ENCODE data around the gene STARD13. TPM values are rescaled to one million over a fixed set of nuclear protein-coding genes. Genes with fewer than 3 reads are reported as not detected.
"Not testable (repeated sequence)": the region's sequence is repeated elsewhere in the genome, so short reads cannot be mapped to it uniquely, and the experiment has no call there.

Gene STARD13
- total RNA-seq, 1 experiment from 2014 or later, result 9.4 TPM

DNA sequence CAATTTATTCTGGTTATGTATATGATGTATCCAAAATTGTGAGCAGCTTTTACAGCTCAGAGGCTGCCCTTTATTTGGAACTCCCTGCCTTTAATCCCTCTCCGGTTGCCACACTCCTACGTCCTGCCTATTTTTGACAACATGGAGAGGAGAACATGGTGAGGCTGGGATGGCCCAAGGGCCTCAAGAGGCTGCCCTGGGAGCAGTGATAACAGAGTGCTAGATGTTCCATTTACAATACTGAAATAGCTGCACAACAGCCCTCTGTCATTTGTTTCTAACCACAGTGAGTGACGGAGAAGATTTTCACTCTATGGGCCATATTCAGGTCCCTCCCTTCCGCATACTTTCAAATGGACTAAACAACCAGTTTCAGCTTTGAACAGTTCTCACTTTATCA, 33.4 kb downstream of the STARD13 start:
- no peak for DNase-seq (ENCODE audit: low read depth)

DNA sequence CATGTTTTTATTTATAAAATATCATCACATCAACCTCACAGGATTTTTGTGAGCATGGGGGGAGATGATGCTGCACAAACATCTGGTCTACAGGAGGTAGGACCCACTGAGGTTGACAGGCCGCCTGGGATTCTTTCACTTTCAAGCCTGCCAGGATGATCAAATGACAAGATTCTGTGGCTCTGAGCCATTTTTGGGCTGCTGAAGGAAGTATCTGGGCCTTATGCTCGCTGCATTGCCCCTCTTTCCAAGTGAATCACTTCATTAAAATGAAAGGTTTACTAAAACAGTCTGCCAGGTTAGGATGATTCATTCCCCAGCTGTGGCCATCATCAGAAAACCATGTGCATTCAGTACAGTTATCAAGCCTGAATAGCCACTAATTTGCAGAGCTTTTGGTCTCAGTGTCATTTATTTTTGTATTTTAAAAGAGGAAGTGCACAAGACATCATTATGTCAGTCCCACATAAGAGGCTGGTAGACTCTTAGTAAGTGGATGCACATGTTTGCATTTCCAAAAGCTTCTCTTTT, 34.4 kb downstream of the STARD13 start:
- peak; percentile 98 for DNase-seq (ENCODE audit: low read depth)

DNA sequence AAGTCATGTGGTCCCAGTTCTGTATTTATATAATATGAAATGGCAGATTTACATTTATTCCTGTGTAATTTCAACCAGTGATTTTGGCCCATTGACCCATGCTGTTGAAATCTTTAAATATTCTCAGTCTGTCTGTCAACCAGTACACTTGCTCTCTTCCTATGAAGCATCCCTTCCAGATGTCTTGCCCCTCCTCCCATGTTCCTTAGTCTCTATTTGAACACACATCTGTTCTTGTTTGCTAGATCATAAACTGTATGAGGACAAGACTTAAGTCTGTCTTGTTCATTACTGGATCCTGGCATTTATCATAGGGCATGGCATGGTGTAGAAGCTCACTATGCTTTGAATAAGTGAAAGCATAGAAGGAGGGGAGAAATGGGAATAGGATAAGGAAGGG, 34.9 kb downstream of the STARD13 start:
- no peak for DNase-seq (ENCODE audit: low read depth)

DNA sequence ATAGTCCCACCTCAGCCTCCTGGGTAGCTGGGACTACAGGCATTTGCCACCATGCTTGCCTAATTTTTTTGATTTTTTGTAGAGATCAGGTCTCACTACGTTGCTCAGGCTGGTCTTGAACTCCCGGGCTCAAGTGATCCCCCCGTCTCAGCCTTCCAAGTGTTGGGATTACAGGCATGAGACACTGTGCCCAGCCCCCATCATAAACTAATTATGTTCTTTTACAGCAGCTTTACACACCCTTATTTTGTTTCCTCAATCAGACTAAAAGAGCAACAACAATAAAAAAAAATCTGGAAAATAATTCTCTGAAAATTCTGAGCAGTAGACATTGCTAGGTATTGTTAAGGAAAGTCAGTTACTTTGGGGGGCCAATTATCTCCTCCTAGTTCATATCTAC, 35.7 kb downstream of the STARD13 start:
- DNase-seq (ENCODE audit: low read depth), result no peak

DNA sequence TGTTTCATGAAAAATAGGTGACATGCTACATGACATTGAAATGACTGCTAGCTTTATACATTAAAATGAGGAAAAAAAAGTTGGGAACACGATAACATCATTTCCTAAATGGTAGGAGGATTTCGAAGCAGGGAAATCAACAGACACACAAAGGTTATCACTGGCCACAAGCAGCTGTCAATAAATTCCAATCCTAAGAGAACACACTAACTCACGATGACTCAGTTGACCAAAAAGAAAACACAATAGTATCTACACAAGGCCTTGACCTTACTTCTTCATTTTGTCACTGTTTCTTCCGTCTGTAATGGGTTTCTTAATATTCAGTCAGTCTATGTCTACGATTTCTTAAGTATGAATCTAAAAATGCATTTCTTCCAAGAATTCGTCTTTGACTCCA, 36.5 kb downstream of the STARD13 start:
- DNase-seq (ENCODE audit: low read depth), result peak; percentile 78

DNA sequence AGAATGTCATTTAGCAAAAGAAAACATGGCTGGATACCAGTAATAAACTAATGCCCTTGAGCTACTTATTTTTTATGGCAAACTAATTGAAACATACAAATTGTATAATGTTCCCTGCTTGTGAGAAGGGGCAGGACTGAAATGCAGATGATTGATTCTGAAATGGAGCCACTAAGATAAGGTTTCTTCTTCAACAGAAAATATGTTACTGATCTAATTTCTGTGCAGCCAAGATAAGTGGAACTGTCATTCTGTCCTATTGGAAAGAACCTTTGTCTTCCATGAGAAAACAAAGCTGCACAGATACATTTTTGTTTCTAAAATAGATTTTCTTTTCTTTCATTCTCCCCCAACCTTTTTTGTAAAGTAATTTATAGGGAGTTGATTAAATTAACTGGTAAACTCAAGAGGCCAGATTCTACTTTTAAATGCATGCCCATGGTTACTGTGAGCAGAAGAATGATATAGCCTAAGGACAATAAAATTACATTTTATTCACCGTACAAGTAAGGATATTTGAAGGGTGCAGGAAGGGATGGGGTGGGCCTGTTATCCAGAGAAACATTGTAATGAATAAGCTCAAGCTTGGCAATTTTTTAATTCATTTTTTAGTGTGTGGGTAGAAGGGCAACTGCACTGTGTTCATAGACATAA, 39.9 kb downstream of the STARD13 start:
- DNase-seq (ENCODE audit: low read depth), result no peak

DNA sequence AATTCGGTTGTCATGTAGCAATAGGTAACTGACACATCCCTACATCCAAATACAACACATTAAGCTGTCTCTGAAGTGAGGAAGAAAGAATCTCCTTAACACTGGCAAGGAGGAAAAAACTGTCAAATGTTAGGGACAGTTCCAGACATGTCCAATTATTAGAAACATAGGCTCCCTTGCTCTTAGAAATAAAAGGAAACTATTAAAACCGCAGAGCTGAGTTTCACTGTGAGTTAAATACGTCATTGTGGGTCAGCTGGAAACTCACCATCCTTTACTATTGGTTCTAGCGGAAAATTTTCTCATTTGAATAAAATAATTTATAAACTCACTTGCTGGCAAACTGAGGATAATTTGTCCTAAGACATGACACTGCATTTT, 40.7 kb downstream of the STARD13 start:
- no peak for DNase-seq (ENCODE audit: low read depth)

DNA sequence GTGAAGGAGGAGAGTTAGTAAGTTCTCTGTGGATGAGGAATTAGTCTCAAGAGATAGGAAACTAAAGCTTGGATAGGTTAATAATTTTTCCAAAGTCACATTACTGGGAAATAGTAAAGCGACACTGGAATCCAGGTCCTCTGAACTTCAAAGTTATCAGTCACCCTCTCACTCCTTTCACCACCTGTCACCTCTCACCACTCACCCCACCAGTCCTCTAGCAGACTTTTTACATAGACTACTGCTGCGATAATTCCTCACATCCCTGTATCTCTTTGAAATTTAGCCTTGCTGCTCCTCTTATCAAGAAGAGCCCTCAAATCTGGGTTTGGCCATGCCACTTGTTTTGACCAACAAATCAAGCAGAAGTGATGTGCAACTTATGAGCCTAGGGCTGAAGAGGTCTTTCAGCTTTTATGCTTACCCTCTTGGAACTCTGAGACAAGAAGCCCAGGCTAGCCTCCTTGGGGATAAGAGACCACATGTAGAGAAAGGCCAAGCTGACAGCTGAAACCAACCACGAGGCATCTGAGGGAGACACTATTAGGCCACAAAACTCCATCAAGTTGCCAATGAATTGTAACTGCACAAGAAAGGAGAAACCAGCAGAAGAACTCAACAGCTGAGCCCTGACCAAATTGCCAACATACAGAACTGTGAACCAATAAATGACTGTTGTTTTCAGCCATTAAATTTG, 41.2 kb downstream of the STARD13 start:
- DNase-seq (ENCODE audit: low read depth), result no peak

DNA sequence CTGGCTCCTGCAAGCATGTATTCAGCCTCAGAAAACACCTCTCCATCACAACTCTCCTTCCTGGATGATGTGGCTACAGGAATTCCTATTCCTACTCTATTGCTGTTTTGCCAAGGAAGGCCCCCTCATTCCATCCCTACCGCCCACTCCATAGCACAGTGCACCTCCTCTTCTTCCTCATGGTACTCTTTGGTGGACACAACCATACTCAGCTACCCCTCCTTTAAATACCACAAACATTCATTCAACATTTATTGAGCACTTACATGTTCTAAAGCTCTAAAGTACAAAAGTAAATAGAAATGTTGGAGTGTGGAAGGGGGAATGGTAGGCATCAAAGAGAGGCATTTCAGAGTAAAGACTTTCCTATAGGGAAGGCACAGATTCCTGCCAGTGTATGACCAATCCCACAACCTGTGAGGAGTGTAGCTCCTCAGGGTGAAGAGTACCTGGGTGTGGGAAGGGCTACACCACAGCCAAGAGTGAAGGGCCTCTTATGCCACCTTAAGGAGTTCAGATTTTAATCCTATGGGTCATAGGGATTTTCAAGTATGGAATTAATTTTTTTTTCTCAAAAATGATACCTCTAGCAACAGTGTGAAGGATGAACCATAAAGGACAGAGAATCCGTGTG, 42.5 kb downstream of the STARD13 start:
- DNase-seq (ENCODE audit: low read depth), result no peak

DNA sequence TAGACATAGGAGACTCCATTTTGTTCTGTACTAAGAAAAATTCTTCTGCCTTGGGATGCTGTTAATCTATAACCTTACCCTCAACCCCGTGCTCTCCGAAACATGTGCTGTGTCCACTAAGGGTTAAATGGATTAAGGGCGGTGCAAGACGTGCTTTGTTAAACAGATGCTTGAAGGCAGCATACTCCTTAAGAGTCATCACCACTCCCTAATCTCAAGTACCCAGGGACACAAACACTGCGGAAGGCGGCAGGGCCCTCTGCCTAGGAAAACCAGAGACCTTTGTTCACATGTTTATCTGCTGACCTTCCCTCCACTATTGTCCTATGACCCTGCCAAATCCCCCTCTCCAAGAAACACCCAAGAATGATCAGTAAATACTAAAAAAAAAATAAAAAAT, 43.2 kb downstream of the STARD13 start:
- not testable (repeated sequence) for DNase-seq (ENCODE audit: low read depth)

DNA sequence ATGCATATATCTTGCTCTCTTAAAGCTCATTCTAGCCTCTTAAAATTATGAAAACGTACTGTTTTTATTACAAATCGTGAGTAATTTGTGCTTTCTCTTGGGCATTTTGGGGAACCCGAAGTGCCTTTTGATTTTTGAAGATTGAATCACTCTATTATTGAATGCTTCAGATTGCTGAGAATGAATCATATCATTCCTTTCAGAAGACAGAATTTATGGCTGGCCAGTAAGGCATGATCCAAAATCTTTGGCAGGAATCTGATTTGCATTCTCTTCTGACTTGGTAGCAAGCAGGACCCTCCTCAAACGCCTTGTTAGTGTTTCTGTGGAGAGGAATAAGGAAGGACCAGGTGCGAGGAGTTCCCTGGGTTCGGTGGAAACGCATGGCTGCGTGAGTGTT, 49.5 kb downstream of the STARD13 start:
- peak; percentile 81 for DNase-seq (ENCODE audit: low read depth)

DNA sequence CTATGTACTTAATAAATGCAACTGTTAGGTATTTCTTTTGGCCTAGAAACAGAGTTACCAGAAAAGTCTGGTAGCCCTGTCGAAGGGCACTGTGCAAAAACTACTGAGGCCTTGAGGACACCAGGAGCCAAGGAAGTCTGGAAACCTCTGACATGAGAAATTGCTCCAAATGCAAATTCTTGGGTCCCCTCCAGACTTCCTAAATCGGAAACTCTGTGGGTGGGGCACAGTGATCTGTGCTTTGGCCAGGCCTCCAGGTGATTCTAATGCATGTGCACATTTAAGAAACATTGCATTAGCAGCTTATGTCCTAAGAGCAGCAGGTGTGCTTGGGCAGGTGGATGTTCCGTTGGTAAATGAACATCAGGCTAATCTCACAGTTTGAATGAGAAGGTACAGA, 50.0 kb downstream of the STARD13 start:
- peak; percentile 24 for DNase-seq (ENCODE audit: low read depth)

DNA sequence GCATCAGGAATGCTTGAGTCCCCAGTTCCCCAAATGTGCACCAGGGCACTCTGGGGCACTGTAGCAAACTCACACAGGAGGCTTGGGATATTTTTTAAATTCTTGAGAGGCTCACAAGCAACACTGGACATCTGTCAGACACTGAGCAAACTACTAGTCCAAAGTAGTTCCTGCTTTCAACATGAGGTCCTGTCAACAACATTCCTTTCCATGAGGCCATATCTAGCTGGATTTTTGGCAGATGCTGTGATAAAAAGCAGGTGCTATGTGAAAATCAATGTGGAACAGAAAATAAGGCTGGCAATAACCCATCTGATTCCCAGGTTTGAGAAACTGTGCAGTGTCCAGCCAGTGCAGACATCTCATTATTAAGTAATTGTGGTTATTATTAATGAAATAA, 50.5 kb downstream of the STARD13 start:
- DNase-seq (ENCODE audit: low read depth), result peak; percentile 30

DNA sequence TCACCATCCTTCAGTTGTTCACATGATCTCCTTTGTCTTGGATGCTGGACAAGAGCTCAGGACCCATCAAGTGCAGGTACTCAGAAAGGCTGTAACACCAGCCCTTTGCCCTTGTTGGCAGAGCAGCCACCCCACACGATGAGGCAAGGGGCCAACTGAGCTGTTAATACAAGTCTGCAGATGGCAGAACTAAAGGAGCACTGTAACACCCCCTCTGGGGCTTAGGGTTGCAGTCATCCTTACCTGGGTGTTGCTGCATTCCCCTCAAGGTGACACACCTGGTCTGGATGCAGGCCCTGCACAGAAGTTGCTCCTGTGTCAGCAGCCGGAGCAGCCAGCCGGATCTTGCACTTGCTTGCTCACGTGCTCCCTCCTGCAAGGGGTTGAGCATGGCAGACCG, 52.0 kb downstream of the STARD13 start:
- no peak for DNase-seq (ENCODE audit: low read depth)

DNA sequence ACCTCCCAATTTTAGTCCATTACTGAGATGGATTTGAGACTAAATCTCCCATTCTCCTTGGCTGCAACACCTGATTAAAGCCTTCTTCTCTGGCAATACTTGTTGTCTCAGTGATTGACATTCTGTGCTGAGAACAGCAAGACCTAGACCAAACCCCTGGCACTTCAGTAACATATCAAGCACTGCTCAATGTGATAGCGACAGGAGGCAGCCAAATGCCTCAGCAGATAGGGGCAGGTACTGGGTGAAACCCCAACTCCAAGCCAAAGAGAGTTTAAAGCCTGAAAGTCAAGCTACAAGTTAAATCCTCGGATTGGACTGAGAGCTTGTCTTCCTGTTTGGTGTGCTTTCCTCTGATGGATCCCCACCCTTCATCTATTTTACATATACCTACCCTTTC, 52.7 kb downstream of the STARD13 start:
- no peak for DNase-seq (ENCODE audit: low read depth)

DNA sequence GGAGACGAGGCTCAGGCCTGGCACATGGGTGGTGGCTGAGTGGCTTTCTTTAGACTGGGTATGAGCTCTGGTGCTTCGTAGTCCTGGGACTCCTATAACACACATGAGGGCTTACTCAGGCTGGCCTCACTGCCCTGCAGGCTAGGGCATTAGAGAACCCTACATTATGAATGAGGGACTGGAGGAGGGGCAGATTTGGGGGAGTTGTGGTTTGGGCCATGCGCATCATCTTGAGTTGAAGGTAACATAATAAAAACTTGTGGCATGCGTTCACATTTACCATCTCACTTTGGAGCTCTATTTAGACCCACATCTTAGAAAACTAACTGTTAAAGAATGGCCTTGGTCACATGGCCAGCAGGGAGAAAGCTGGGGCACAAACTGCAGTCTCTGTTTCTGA, 54.2 kb downstream of the STARD13 start:
- DNase-seq (ENCODE audit: low read depth), result peak; percentile 78

DNA sequence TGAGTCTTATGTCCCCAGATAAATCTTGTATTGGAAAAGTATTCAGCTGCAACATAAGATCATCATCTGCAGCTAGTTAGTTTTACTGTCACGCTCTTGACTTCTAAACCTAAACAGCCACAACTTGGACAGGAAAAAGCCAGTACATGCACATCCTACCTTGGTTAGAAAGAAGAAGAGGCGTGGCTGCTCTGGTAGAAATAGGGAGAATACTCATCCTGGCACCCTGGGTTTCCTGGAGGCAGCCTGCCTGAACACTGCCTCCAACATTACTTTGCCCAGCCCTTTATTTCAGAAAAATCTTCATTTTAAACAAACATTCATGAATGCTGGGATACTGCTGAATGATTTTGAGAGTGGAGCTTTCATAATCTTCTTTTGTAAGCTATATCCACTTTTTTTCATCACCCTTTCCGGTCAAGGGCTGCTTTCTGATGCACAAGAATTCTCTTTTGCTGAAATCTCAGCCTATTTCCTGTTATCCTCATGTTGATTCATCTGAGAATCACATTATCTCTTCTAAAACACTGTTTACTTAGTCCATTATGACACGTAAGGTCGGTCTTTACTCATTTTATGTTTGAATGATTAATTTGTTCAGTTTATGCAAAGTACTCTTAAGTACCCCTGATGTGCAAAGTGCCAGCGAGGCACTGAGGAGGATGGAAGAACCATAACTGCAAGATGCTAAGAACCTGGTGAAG, 55.2 kb downstream of the STARD13 start:
- peak; percentile 61 for DNase-seq (ENCODE audit: low read depth)

DNA sequence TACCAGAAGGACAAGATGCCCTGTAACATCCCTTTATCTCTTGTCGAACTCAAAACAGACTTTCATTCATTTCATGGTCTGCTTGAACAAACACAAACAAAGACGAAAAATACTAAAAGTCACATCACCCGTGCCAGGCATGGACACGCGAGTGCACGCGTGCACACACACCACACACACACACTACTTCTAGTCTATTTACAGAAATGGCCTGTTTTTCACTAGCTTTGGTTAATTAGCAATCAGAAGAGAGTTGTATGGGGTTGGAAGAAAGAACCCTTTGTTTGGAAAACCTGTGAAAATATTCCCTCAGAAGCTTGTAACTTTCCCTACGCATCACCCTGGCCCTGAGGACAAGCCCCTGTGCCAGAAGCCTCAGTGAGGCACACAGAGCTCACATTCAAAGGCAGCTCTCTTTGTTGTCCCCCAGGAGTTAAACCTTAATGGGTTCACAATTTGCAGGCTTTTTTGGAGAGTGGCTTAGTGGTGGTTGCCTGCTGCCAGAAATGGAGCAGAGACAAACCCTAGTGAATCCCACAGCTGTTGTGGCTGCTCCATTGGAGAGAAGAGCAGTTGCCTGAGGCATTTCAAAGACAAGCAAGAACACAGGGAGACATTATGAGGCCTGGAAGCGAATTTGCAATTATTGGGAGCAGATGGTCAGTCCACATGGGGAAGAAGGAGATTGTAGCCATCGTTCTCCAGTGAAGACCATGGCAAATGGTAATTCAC, 55.9 kb downstream of the STARD13 start:
- DNase-seq (ENCODE audit: low read depth), result peak; percentile 44

DNA sequence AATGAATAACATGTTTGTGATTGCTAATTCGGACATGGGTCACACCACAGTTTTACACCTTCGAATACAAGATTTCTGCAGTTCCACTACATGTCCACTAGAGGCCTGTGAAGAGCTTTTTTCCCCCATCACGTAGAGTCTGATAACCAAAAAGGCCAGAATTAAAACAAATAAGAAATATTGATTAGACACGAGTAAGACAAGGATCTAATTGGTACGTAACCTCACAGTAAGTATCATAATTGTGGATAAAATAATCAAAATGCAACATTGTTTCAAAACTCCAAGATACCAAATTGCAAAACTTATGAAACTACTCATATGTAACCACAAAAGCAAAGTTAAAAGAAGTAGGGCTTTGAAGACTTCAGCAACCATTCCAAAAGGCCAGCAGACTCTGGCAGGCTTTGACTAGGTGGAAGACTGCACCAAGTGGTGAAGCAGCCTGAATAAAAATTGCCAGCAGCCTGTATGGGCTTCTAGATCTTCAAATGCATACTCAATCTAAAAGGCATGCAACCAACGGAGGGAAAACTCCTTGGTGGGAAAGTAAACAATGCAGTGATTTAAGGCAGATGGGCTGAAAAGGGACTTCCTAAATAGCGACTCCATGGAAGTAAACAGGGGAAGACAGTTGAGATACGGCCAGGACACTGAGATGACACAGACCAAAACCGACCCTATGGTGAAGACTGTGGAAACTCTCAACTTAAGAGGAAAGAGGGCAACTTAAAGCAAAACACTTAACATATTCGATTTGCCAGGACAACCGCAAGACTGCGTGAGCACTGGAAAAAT, 56.7 kb downstream of the STARD13 start:
- peak; percentile 64 for DNase-seq (ENCODE audit: low read depth)

DNA sequence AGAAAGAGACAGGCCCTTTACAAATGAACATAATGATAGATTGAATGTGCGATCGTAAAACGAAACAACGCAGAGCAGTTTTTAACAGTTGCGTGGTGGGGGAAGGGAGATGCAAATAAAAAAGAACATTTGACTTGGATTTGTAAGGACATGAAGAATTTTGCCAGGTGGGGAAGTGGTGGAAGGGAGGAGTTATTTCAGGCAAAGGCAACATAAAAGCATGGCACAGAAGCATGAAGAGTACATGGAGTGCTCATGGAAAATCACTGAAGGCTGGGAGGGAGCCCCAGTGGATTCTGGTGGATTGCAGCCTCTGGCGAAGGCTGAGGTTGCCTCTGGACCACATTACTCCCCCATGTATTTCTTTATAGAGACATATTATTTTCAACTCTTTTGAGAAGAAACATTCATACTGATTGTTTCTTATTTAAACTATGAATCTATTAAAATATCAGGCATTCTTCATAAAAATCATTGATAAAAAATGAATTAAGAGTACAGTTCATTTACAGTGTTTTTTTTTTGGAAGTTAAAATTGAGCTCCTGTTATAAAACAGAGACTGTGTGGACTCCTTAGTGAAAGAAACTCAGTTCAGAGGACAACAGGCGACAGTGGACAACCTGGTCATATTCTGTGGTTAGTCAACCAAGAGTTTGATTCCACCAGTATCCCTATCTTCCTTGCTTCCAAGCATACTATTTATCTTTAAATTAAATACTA, 57.5 kb downstream of the STARD13 start:
- DNase-seq (ENCODE audit: low read depth), result no peak
